Smooth muscle cell (in vitro differentiated cells): ENCODE data around the gene GMPPB. TPM values are rescaled to one million over a fixed set of nuclear protein-coding genes. Genes with fewer than 3 reads are reported as not detected.

Experiments
- DNase-seq: peaks from one replicate; lab custom pipeline; 2025; ENCODE audit not compliant: unreplicated experiment; lab: John Stamatoyannopoulos, UW
- H2AFZ ChIP-seq: fragments of 200-600 bp; sonication (generic); 2 replicates; pipeline ENCODE4 v1.6.0; 2016; ENCODE audit warnings: antibody characterized with exemption, low read depth, mild to moderate bottlenecking
- H3F3A ChIP-seq: fragments of 200-600 bp; sonication (generic); 2 replicates; pipeline ENCODE4 v1.6.0; 2017; ENCODE audit warnings: antibody characterized with exemption, low read depth
- H3K27ac ChIP-seq: fragments of 200-600 bp; sonication (generic); 2 replicates; pipeline ENCODE4 v1.5.1; 2016; ENCODE audit warnings: low read depth, mild to moderate bottlenecking
- H3K27me3 ChIP-seq: fragments of 200-600 bp; sonication (generic); 2 replicates; pipeline ENCODE4 v1.6.1; 2016; ENCODE audit warnings: low read depth, mild to moderate bottlenecking
- H3K36me3 ChIP-seq: fragments of 200-600 bp; sonication (generic); 2 replicates; pipeline ENCODE4 v1.5.1; 2016; ENCODE audit warnings: low read depth
- H3K4me1 ChIP-seq: fragments of 200-600 bp; sonication (generic); 2 replicates; pipeline ENCODE4 v1.5.1; 2016; ENCODE audit warnings: low read depth
- H3K4me2 ChIP-seq: fragments of 200-600 bp; sonication (generic); 2 replicates; pipeline ENCODE4 v1.6.0; 2016; ENCODE audit warnings: mild to moderate bottlenecking
- H3K4me3 ChIP-seq: fragments of 200-600 bp; sonication (generic); 2 replicates; pipeline ENCODE4 v1.5.1; 2016; ENCODE audit warnings: mild to moderate bottlenecking
- H3K79me2 ChIP-seq: fragments of 200-600 bp; sonication (generic); 2 replicates; pipeline ENCODE4 v1.6.0; 2016; ENCODE audit warnings: low read depth, mild to moderate bottlenecking
- H3K9ac ChIP-seq: fragments of 200-600 bp; sonication (generic); 2 replicates; pipeline ENCODE4 v1.6.0; 2016; ENCODE audit warnings: low read depth
- H3K9me3 ChIP-seq: fragments of 200-600 bp; sonication (generic); replicated peaks from 2 replicates; pipeline ENCODE4 v1.5.1; 2016; ENCODE audit warnings: low read depth
- H4K20me1 ChIP-seq: fragments of 200-600 bp; sonication (generic); 2 replicates; pipeline ENCODE4 v1.6.0; 2016; ENCODE audit warnings: low read depth
- CTCF ChIP-seq: fragments of 200-600 bp; sonication (generic); IDR thresholded peaks from 2 replicates; pipeline ENCODE4 v1.5.1; 2017; ENCODE audit warnings: borderline replicate concordance, mild to moderate bottlenecking, antibody characterized with exemption; ENCODE audit not compliant: insufficient read depth, poor library complexity, severe bottlenecking
- WGBS: methylation state at CpG from one replicate; pipeline ENCODE4 v1.1.7; 2016; ENCODE audit warnings: low lambda C conversion rate; 5-methylcytosine and 5-hydroxymethylcytosine counted together
- polyA plus RNA-seq: library from polyadenylated mRNA; unstranded; fragments of >200 nt; fragmentation: Nextera tagmentation; extraction: Ambion mirVana; gene quantifications from 2 replicates; pipeline ENCODE4 v1.2.1, GENCODE V29; 2016
- total RNA-seq: library from RNA; depleted of rRNA; stranded (reverse); fragments of >200 nt; gene quantifications from 2 replicates; pipeline ENCODE4 v1.2.3, GENCODE V29; 2014

Gene GMPPB
- total and polyA plus RNA-seq, 2 experiments from 2014 or later, result 21.3 to 68.3 TPM

GRCh38 chr3:49733551-49733950 lies 9.8 kb upstream of the GMPPB start:
- Histone ChIP-seq H3K4me3 (no peak overlapping the region), H3K9ac (no peak overlapping the region), H3K27me3 (no peaks in the 10 kb centered on the region), H3K27ac (no peak overlapping the region), H4K20me1 (peaks cover 9% of the 10 kb centered on the region), H3K9me3 (no peaks in the 10 kb centered on the region), H3F3A (no peaks in the 10 kb centered on the region), H2AFZ (no peak overlapping the region), H3K4me2 (no peak overlapping the region), H3K36me3 (peaks cover 3% of the 10 kb centered on the region), H3K4me1 (no peaks in the 10 kb centered on the region), H3K79me2 (peaks cover 6% of the 10 kb centered on the region)
- no peak for TF ChIP-seq CTCF
- no peak for DNase-seq
- WGBS, result 91% methylated on average over 1 of the region's 1 CpG

GRCh38 chr3:49732597-49732996 lies 8.8 kb upstream of the GMPPB start:
- no peak overlapping the region for H3K27ac ChIP-seq
- no peak overlapping the region for H3K4me3 ChIP-seq
- H3K4me1 ChIP-seq, result no peaks in the 10 kb centered on the region
- H4K20me1 ChIP-seq, result peaks cover 6% of the 10 kb centered on the region
- no peak for TF ChIP-seq CTCF
- H3K9me3 ChIP-seq, result no peaks in the 10 kb centered on the region
- H3K27me3 ChIP-seq, result no peaks in the 10 kb centered on the region
- H3K9ac ChIP-seq, result no peak overlapping the region
- H3K79me2 ChIP-seq, result peaks cover 6% of the 10 kb centered on the region
- no peak for DNase-seq
- 98% methylated on average over 11 of the region's 11 CpGs for WGBS
- no peaks in the 10 kb centered on the region for H3F3A ChIP-seq
- peaks cover under 1% of the 10 kb centered on the region for H3K36me3 ChIP-seq
- H2AFZ ChIP-seq, result no peak overlapping the region
- H3K4me2 ChIP-seq, result no peak overlapping the region

GRCh38 chr3:49729966-49730609 lies 6.3 kb upstream of the GMPPB start:
- DNase-seq, result no peak
- WGBS, result 99% methylated on average over 4 of the region's 4 CpGs
- Histone ChIP-seq H3K4me2 (no peak overlapping the region), H2AFZ (no peak overlapping the region), H3K9me3 (no peaks in the 10 kb centered on the region), H3K4me1 (no peaks in the 10 kb centered on the region), H4K20me1 (peaks cover 6% of the 10 kb centered on the region), H3K79me2 (peaks cover 6% of the 10 kb centered on the region), H3K27me3 (no peaks in the 10 kb centered on the region), H3K27ac (no peak overlapping the region), H3K4me3 (no peak overlapping the region), H3K36me3 (no peaks in the 10 kb centered on the region), H3F3A (no peaks in the 10 kb centered on the region), H3K9ac (no peak overlapping the region)
- TF ChIP-seq CTCF, result no peak

- Histone ChIP-seq H3F3A (peaks cover 8% of the 10 kb centered on the region), H3K79me2 (peaks cover 6% of the 10 kb centered on the region), H3K4me2 (no peak overlapping the region), H4K20me1 (no peaks in the 10 kb centered on the region), H3K27ac (no peak overlapping the region), H3K4me3 (no peak overlapping the region), H3K9me3 (no peaks in the 10 kb centered on the region), H3K36me3 (no peaks in the 10 kb centered on the region), H3K27me3 (no peaks in the 10 kb centered on the region), H3K4me1 (peaks cover 2% of the 10 kb centered on the region), H3K9ac (no peak overlapping the region), H2AFZ (no peak overlapping the region)
- no peak for TF ChIP-seq CTCF
- 98% methylated on average over 15 of the region's 15 CpGs for WGBS
- no peak for DNase-seq
Observed at GRCh38 chr3:49727924-49728361, 4.2 kb upstream of the GMPPB start.
